ENCODE results near the gene SOX13. TPM values are rescaled to one million over a fixed set of nuclear protein-coding genes. Genes with fewer than 3 reads are reported as not detected.

SOX13 gene
- polyA plus RNA-seq, 1 experiment, result 2.0 TPM

DNA sequence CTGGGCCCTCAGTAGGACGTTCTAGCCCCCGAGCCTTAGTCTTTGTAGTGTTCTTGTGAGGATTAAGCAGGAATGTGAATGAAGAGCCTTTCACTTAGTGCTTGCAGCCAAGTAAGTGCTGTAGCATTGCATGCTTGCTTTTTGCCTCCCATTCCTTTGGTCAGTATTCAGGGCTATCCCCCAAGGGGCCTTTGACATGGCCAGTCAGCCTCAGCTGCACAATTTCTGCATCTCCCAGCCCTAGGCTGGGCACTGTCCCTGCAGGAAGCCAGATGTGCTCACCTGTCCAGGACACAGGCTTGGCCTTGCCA, 30.5 kb downstream of the SOX13 start:
- no peak for DNase-seq (ENCODE audit: low read depth, low spot score)
- ChIA-PET CTCF (interaction anchor here (1.9 kb wide), 1 partner anchor 232 kb away, joined by 5 read pairs; no protein-coding TSS in a partner anchor), POLR2A (no interaction called here)
- TF ChIP-seq, protein P1, sequence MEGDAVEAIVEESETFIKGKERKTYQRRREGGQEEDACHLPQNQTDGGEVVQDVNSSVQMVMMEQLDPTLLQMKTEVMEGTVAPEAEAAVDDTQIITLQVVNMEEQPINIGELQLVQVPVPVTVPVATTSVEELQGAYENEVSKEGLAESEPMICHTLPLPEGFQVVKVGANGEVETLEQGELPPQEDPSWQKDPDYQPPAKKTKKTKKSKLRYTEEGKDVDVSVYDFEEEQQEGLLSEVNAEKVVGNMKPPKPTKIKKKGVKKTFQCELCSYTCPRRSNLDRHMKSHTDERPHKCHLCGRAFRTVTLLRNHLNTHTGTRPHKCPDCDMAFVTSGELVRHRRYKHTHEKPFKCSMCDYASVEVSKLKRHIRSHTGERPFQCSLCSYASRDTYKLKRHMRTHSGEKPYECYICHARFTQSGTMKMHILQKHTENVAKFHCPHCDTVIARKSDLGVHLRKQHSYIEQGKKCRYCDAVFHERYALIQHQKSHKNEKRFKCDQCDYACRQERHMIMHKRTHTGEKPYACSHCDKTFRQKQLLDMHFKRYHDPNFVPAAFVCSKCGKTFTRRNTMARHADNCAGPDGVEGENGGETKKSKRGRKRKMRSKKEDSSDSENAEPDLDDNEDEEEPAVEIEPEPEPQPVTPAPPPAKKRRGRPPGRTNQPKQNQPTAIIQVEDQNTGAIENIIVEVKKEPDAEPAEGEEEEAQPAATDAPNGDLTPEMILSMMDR (IDR thresholded peaks at IDR 0.05; ENCODE audit: low read depth, low read length), result no peak
- Histone ChIP-seq H3K27ac (ENCODE audit: low read depth, low read length) (no peak overlapping the region), H3K4me3 (ENCODE audit: low read depth, low read length) (no peak overlapping the region), H3K27me3 (ENCODE audit: control insufficient read depth, insufficient read depth, low read length) (peaks cover 5% of the 10 kb centered on the region), H3K9me3 (ENCODE audit: control insufficient read depth, insufficient read depth, low read length) (no peaks in the 10 kb centered on the region)

DNA sequence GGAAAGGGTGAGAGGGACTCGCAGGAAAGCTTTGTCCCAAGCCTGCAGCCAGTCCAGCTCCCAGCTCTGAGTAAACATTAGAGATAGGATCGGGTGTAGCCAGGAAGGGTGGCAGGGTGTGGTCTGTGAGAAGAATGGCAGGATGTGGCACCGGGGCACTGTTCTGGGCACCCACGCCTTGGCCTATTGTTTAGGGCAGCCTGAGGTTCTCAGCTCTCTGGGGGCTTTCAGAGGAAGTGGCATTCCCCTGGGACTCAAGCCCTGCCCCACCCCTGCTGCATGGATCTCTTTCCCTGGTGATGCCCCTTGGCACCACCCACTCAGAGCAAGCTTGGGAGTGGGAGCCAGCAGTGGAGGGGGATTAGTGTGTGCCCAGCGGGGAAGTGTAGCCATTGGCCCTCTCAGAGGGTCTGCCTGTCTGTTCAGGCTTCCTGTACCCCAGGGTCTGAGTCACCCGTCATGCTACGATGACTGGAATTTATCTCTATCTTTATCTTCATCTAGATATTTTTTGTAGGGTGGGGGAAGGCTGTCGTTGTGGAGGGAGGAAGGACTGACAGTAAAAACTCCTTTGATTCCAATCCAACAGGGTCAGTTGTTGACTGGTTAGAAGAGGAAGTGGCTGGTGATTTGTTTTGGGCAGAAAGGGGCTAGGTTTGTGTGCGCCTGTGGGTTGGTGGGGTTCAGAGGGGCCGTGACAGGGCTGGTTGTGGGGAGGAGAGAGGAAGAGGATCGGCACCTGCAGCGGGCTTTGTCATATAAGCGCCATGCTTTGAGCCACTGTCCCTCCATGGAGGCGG, 31.6 kb downstream of the SOX13 start:
- CTCF ChIA-PET, result interaction anchor here (1.9 kb wide), 1 partner anchor 234 kb away, joined by 5 read pairs; no protein-coding TSS in a partner anchor

DNA sequence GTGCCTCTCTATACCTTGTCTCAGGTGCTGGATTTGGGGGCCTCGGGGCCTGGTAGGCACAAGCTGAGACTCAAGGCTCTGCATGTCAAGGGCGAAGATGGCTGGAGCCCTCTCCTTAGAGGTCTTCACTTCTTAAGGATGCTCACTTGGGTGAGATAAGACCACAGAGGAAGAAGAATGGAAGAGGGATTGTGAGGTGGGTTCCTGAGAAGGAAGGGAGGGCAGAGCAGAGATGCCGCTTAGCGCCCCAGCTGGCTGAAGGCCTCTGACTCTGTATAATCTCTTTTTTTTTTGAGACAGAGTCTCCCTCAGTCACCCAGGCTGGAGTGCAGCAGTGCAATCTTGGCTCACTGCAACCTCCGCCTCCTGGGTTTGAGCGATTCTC, 32.2 kb downstream of the SOX13 start:
- no peaks in the 10 kb centered on the region for H3K9me3 ChIP-seq (ENCODE audit: control insufficient read depth, insufficient read depth, low read length)
- TF ChIP-seq, protein P1 (IDR thresholded peaks at IDR 0.05; ENCODE audit: low read depth, low read length), result no peak
- ChIA-PET POLR2A (no interaction called here), CTCF (no interaction called here)
- no peak overlapping the region for H3K27ac ChIP-seq (ENCODE audit: low read depth, low read length)
- DNase-seq (ENCODE audit: low read depth, low spot score), result no peak
- no peak overlapping the region for H3K4me3 ChIP-seq (ENCODE audit: low read depth, low read length)
- peaks cover 10% of the 10 kb centered on the region for H3K27me3 ChIP-seq (ENCODE audit: control insufficient read depth, insufficient read depth, low read length)

More for the DNA sequence above, 31.6 kb downstream of the SOX13 start:
- DNase-seq (ENCODE audit: low read depth, low spot score), result no peak
- peaks cover 10% of the 10 kb centered on the region for H3K27me3 ChIP-seq (ENCODE audit: control insufficient read depth, insufficient read depth, low read length)
- no peak overlapping the region for H3K27ac ChIP-seq (ENCODE audit: low read depth, low read length)
- POLR2A ChIA-PET, result no interaction called here
- H3K9me3 ChIP-seq (ENCODE audit: control insufficient read depth, insufficient read depth, low read length), result no peaks in the 10 kb centered on the region
- no peak overlapping the region for H3K4me3 ChIP-seq (ENCODE audit: low read depth, low read length)
- TF ChIP-seq, protein P1 (IDR thresholded peaks at IDR 0.05; ENCODE audit: low read depth, low read length), result no peak

DNA sequence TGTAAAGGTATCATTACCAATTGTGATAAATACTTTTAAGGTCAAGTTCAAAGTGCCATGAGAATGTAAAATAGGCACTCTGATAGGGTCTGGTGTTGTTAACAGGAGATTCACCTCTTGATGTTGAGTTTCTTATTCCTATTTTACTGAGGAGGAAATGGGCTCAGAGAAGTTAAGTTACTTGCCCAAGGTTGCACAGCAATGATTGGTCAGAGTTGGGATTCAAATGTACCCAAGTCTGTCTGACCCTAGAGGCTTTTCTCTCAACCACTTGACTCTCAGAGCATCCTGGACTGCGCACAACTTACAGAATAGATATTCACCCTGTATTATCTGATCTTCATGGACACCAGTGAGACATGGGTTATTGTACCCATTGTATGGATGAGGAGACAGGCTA, 33.9 kb downstream of the SOX13 start:
- DNase-seq (ENCODE audit: low read depth, low spot score), result no peak
- Histone ChIP-seq H3K27me3 (ENCODE audit: control insufficient read depth, insufficient read depth, low read length) (peaks cover 9% of the 10 kb centered on the region), H3K27ac (ENCODE audit: low read depth, low read length) (no peak overlapping the region), H3K4me3 (ENCODE audit: low read depth, low read length) (no peak overlapping the region), H3K9me3 (ENCODE audit: control insufficient read depth, insufficient read depth, low read length) (no peaks in the 10 kb centered on the region)
- ChIA-PET POLR2A (no interaction called here), CTCF (no interaction called here)
- TF ChIP-seq, protein P1 (IDR thresholded peaks at IDR 0.05; ENCODE audit: low read depth, low read length), result no peak

DNA sequence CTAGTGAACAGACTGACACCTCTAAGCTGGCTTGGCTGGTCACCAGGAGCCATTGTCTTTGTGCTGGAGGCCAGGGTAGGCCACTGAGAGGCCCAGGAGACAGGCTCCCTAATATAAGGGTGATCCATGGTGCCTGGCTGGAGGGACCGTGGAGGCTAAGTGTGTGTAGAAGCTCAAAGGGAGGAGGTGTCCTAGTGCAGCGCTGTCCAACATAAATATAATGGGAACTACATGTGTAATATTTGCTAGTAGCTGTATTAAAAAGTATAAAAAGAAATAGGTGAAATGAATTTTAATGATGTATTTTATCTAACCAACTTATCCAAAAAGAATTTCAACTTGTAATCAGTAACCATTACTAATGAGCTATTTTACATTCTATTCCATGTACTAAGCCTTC, 35.0 kb downstream of the SOX13 start:
- Histone ChIP-seq H3K27me3 (ENCODE audit: control insufficient read depth, insufficient read depth, low read length) (peaks cover 5% of the 10 kb centered on the region), H3K9me3 (ENCODE audit: control insufficient read depth, insufficient read depth, low read length) (no peaks in the 10 kb centered on the region), H3K27ac (ENCODE audit: low read depth, low read length) (no peak overlapping the region), H3K4me3 (ENCODE audit: low read depth, low read length) (no peak overlapping the region)
- CTCF ChIA-PET, result interaction anchor here (0.9 to 1.2 kb wide), 2 partner anchors 21 to 237 kb away, joined by 3 read pairs; no protein-coding TSS in a partner anchor
- TF ChIP-seq, protein P1 (IDR thresholded peaks at IDR 0.05; ENCODE audit: low read depth, low read length), result no peak
- POLR2A ChIA-PET, result no interaction called here
- no peak for DNase-seq (ENCODE audit: low read depth, low spot score)
